Activated CD4-positive, alpha-beta T cell treated with anti-CD3 and anti-CD28 coated beads, Interleukin-2, amount 10 ng/mL, durations not matched to agents 24 days and 14 days (primary cell): ENCODE data around the gene ZNF827. TPM values are rescaled to one million over a fixed set of nuclear protein-coding genes. Genes with fewer than 3 reads are reported as not detected.
"Not testable (repeated sequence)": the region's sequence is repeated elsewhere in the genome, so short reads cannot be mapped to it uniquely, and the experiment has no call there.

ENCODE experiments used
- DNase-seq: peaks from one replicate; pipeline ENCODE4 v3.0.0; 2022
- H3K27ac Mint-ChIP-seq: one replicate; pipeline ENCODE4 v1.8.0; 2022; ENCODE audit warnings: mild to moderate bottlenecking, mixed read lengths
- H3K27me3 Mint-ChIP-seq: one replicate; pipeline ENCODE4 v1.8.0; 2022; ENCODE audit warnings: mixed read lengths
- H3K36me3 Mint-ChIP-seq: one replicate; pipeline ENCODE4 v1.8.0; 2022; ENCODE audit warnings: low read depth, mild to moderate bottlenecking, mixed read lengths
- H3K4me1 Mint-ChIP-seq: one replicate; pipeline ENCODE4 v1.8.0; 2021; ENCODE audit warnings: mixed read lengths
- H3K4me3 Mint-ChIP-seq: one replicate; pipeline ENCODE4 v1.8.0; 2022; ENCODE audit warnings: mild to moderate bottlenecking, moderate library complexity, mixed read lengths
- H3K9me3 Mint-ChIP-seq: one replicate; pipeline ENCODE4 v1.8.0; 2021; ENCODE audit warnings: mixed read lengths
- intact Hi-C: fragments of 100-400 bp; cut with micrococcal nuclease; formaldehyde crosslinking; loops from one replicate; pipeline ENCODE4 v1.15.1; 2023
- total RNA-seq: library from RNA; stranded (reverse); gene quantifications from 2 replicates; pipeline ENCODE4 v1.2.3, GENCODE V29; 2022

ZNF827 gene
- total RNA-seq, 1 donor from 2014 or later, result 59.4 TPM

- intact Hi-C loops, H3K27me3 Mint-ChIP-seq, H3K9me3 Mint-ChIP-seq, DNase-seq: not testable (repeated sequence)
- Mint-ChIP-seq H3K4me3 (peak overlapping the region; percentile 28), H3K36me3 (peaks cover 42% of the 10 kb centered on the region), H3K4me1 (peaks cover 39% of the 10 kb centered on the region), H3K27ac (peak overlapping the region; percentile 76)
Measured at GRCh38 chr4:145832384-145832783, 106.2 kb downstream of the ZNF827 start.

GRCh38 chr4:145830699-145831098, 107.9 kb downstream of the ZNF827 start:
- peak overlapping the region; percentile 76 for H3K27ac Mint-ChIP-seq
- intact Hi-C loops, result no loop called here
- peaks cover 7% of the 10 kb centered on the region for H3K9me3 Mint-ChIP-seq
- peaks cover 43% of the 10 kb centered on the region for H3K4me1 Mint-ChIP-seq
- H3K27me3 Mint-ChIP-seq, result no peaks in the 10 kb centered on the region
- DNase-seq, result no peak
- H3K36me3 Mint-ChIP-seq, result peaks cover 53% of the 10 kb centered on the region
- no peak overlapping the region for H3K4me3 Mint-ChIP-seq

GRCh38 chr4:145829629-145830395, 108.8 kb downstream of the ZNF827 start:
- H3K4me3 Mint-ChIP-seq, result peak overlapping the region; percentile 76
- peaks cover 62% of the 10 kb centered on the region for H3K36me3 Mint-ChIP-seq
- no peaks in the 10 kb centered on the region for H3K27me3 Mint-ChIP-seq
- intact Hi-C loops, result loop anchor here (1.0 to 10.0 kb wide), 9 partner anchors 15 to 345 kb away; partner anchors contain the start of genes LSM6 and MMAA
- peak; percentile 70 for DNase-seq
- peaks cover 7% of the 10 kb centered on the region for H3K9me3 Mint-ChIP-seq
- peak overlapping the region; percentile 87 for H3K27ac Mint-ChIP-seq
- peaks cover 43% of the 10 kb centered on the region for H3K4me1 Mint-ChIP-seq

- Mint-ChIP-seq H3K27me3 (no peaks in the 10 kb centered on the region), H3K9me3 (peaks cover 7% of the 10 kb centered on the region), H3K4me1 (peaks cover 45% of the 10 kb centered on the region), H3K4me3 (peak overlapping the region; percentile 55), H3K27ac (peak overlapping the region; percentile 87), H3K36me3 (peaks cover 62% of the 10 kb centered on the region)
- intact Hi-C loops, result loop anchor here (1.0 to 10.0 kb wide), 10 partner anchors 14 to 652 kb away; partner anchors contain the start of genes LSM6 and MMAA
- peak; percentile 78 for DNase-seq
Measured at GRCh38 chr4:145828802-145829485, 109.7 kb downstream of the ZNF827 start.

GRCh38 chr4:145827885-145828284, 110.7 kb downstream of the ZNF827 start:
- Mint-ChIP-seq H3K27me3 (no peaks in the 10 kb centered on the region), H3K36me3 (peaks cover 64% of the 10 kb centered on the region), H3K4me3 (no peak overlapping the region), H3K4me1 (peaks cover 50% of the 10 kb centered on the region), H3K27ac (peak overlapping the region; percentile 87), H3K9me3 (peaks cover 7% of the 10 kb centered on the region)
- intact Hi-C loops, result loop anchor here (1.0 to 10.0 kb wide), 5 partner anchors 41 to 651 kb away; partner anchors contain the start of gene LSM6
- DNase-seq, result no peak

GRCh38 chr4:145825255-145825654, 113.4 kb downstream of the ZNF827 start:
- peaks cover 40% of the 10 kb centered on the region for H3K4me1 Mint-ChIP-seq
- H3K27ac Mint-ChIP-seq, result peak overlapping the region; percentile 24
- no peaks in the 10 kb centered on the region for H3K9me3 Mint-ChIP-seq
- H3K27me3 Mint-ChIP-seq, result no peaks in the 10 kb centered on the region
- intact Hi-C loops, result loop anchor here (5.0 to 10.0 kb wide), 3 partner anchors 93 to 350 kb away; partner anchors contain the start of gene LSM6
- H3K4me3 Mint-ChIP-seq, result no peak overlapping the region
- H3K36me3 Mint-ChIP-seq, result peaks cover 58% of the 10 kb centered on the region
- no peak for DNase-seq

- peaks cover 35% of the 10 kb centered on the region for H3K4me1 Mint-ChIP-seq
- no peaks in the 10 kb centered on the region for H3K27me3 Mint-ChIP-seq
- H3K36me3 Mint-ChIP-seq, result peaks cover 62% of the 10 kb centered on the region
- no peak for DNase-seq
- H3K4me3 Mint-ChIP-seq, result no peak overlapping the region
- H3K9me3 Mint-ChIP-seq, result no peaks in the 10 kb centered on the region
- intact Hi-C loops, result loop anchor here (10.0 kb wide), 1 partner anchor 350 kb away; the partner anchor contains the start of gene LSM6
- H3K27ac Mint-ChIP-seq, result no peak overlapping the region
Measured at GRCh38 chr4:145824463-145824862, 114.2 kb downstream of the ZNF827 start.

- Mint-ChIP-seq H3K9me3 (no peaks in the 10 kb centered on the region), H3K27me3 (no peaks in the 10 kb centered on the region), H3K27ac (peak overlapping the region; percentile 18), H3K4me1 (peaks cover 30% of the 10 kb centered on the region), H3K4me3 (no peak overlapping the region), H3K36me3 (peaks cover 68% of the 10 kb centered on the region)
- intact Hi-C loops, result loop anchor here (10.0 kb wide), 1 partner anchor 351 kb away; the partner anchor contains the start of gene LSM6
- DNase-seq, result no peak
Measured at GRCh38 chr4:145823743-145824142, 114.9 kb downstream of the ZNF827 start.

GRCh38 chr4:145822581-145822980, 116.0 kb downstream of the ZNF827 start:
- no peaks in the 10 kb centered on the region for H3K27me3 Mint-ChIP-seq
- H3K9me3 Mint-ChIP-seq, result peaks cover 3% of the 10 kb centered on the region
- intact Hi-C loops, result loop anchor here (10.0 kb wide), 1 partner anchor 352 kb away; the partner anchor contains the start of gene LSM6
- no peak for DNase-seq
- H3K27ac Mint-ChIP-seq, result peak overlapping the region; percentile 2
- H3K4me1 Mint-ChIP-seq, result peaks cover 22% of the 10 kb centered on the region
- no peak overlapping the region for H3K4me3 Mint-ChIP-seq
- peaks cover 68% of the 10 kb centered on the region for H3K36me3 Mint-ChIP-seq

GRCh38 chr4:145822181-145822580, 116.4 kb downstream of the ZNF827 start:
- no peak for DNase-seq
- Mint-ChIP-seq H3K4me1 (peaks cover 23% of the 10 kb centered on the region), H3K27me3 (no peaks in the 10 kb centered on the region), H3K36me3 (peaks cover 68% of the 10 kb centered on the region), H3K4me3 (no peak overlapping the region), H3K9me3 (peaks cover 3% of the 10 kb centered on the region), H3K27ac (peak overlapping the region; percentile 2)
- intact Hi-C loops, result loop anchor here (10.0 kb wide), 1 partner anchor 353 kb away; the partner anchor contains the start of gene LSM6

GRCh38 chr4:145821766-145822165, 116.9 kb downstream of the ZNF827 start:
- H3K4me1 Mint-ChIP-seq, result peaks cover 24% of the 10 kb centered on the region
- H3K27ac Mint-ChIP-seq, result no peak overlapping the region
- no peak overlapping the region for H3K4me3 Mint-ChIP-seq
- no peaks in the 10 kb centered on the region for H3K27me3 Mint-ChIP-seq
- intact Hi-C loops, result loop anchor here (10.0 kb wide), 1 partner anchor 353 kb away; the partner anchor contains the start of gene LSM6
- H3K9me3 Mint-ChIP-seq, result peaks cover 4% of the 10 kb centered on the region
- no peak for DNase-seq
- peaks cover 69% of the 10 kb centered on the region for H3K36me3 Mint-ChIP-seq

- intact Hi-C loops, result loop anchor here (10.0 kb wide), 1 partner anchor 354 kb away; the partner anchor contains the start of gene LSM6
- H3K27ac Mint-ChIP-seq, result no peak overlapping the region
- H3K27me3 Mint-ChIP-seq, result no peaks in the 10 kb centered on the region
Measured at GRCh38 chr4:145820407-145820806, 118.2 kb downstream of the ZNF827 start.

GRCh38 chr4:145819853-145820181, 118.8 kb downstream of the ZNF827 start:
- H3K27ac Mint-ChIP-seq, result no peak overlapping the region
- peaks cover 71% of the 10 kb centered on the region for H3K36me3 Mint-ChIP-seq
- DNase-seq, result no peak
- no peaks in the 10 kb centered on the region for H3K27me3 Mint-ChIP-seq
- intact Hi-C loops, result loop anchor here (10.0 kb wide), 1 partner anchor 355 kb away; the partner anchor contains the start of gene LSM6
- H3K9me3 Mint-ChIP-seq, result peaks cover 16% of the 10 kb centered on the region
- H3K4me1 Mint-ChIP-seq, result peaks cover 41% of the 10 kb centered on the region
- no peak overlapping the region for H3K4me3 Mint-ChIP-seq

More at GRCh38 chr4:145820407-145820806, 118.2 kb downstream of the ZNF827 start:
- no peak for DNase-seq
- peaks cover 35% of the 10 kb centered on the region for H3K4me1 Mint-ChIP-seq
- H3K9me3 Mint-ChIP-seq, result peaks cover 14% of the 10 kb centered on the region
- H3K4me3 Mint-ChIP-seq, result no peak overlapping the region
- peaks cover 71% of the 10 kb centered on the region for H3K36me3 Mint-ChIP-seq
